Osteocyte (in vitro differentiated cells): Measurements from ENCODE around the gene FLOT2. TPM values are rescaled to one million over a fixed set of nuclear protein-coding genes. Genes with fewer than 3 reads are reported as not detected.
"Not testable (repeated sequence)": the region's sequence is repeated elsewhere in the genome, so short reads cannot be mapped to it uniquely, and the experiment has no call there.

Source experiments
- DNase-seq: peaks from one replicate; pipeline ENCODE4 v3.0.0; 2021; ENCODE audit warnings: mixed read lengths; ENCODE audit not compliant: unreplicated experiment; ENCODE audit errors: extremely low spot score
- H3K27ac Mint-ChIP-seq: one replicate; pipeline ENCODE4 v1.8.0; 2021; ENCODE audit warnings: mild to moderate bottlenecking, mixed read lengths; ENCODE audit not compliant: unreplicated experiment
- H3K27me3 Mint-ChIP-seq: one replicate; pipeline ENCODE4 v1.8.0; 2021; ENCODE audit warnings: mixed read lengths; ENCODE audit not compliant: unreplicated experiment
- H3K36me3 Mint-ChIP-seq: one replicate; pipeline ENCODE4 v1.8.0; 2021; ENCODE audit warnings: mixed read lengths; ENCODE audit not compliant: unreplicated experiment
- H3K4me1 Mint-ChIP-seq: one replicate; pipeline ENCODE4 v1.8.0; 2021; ENCODE audit warnings: mixed read lengths; ENCODE audit not compliant: unreplicated experiment
- H3K4me3 Mint-ChIP-seq: one replicate; pipeline ENCODE4 v1.8.0; 2021; ENCODE audit warnings: mild to moderate bottlenecking, moderate library complexity, mixed read lengths; ENCODE audit not compliant: unreplicated experiment
- H3K9me3 Mint-ChIP-seq: one replicate; pipeline ENCODE4 v1.8.0; 2021; ENCODE audit warnings: mixed read lengths; ENCODE audit not compliant: unreplicated experiment
- CTCF ChIP-seq: fragments of 200-600 bp; sonication (generic); IDR thresholded peaks from 2 replicates; pipeline ENCODE4 v1.5.0; 2021; ENCODE audit warnings: antibody characterized with exemption, mild to moderate bottlenecking, moderate library complexity
- total RNA-seq: library from RNA; stranded (reverse); gene quantifications from 2 replicates; pipeline ENCODE4 v1.2.1, GENCODE V29; 2021

Gene FLOT2
- total RNA-seq, 1 donor from 2014 or later, result 95.8 TPM

DNA sequence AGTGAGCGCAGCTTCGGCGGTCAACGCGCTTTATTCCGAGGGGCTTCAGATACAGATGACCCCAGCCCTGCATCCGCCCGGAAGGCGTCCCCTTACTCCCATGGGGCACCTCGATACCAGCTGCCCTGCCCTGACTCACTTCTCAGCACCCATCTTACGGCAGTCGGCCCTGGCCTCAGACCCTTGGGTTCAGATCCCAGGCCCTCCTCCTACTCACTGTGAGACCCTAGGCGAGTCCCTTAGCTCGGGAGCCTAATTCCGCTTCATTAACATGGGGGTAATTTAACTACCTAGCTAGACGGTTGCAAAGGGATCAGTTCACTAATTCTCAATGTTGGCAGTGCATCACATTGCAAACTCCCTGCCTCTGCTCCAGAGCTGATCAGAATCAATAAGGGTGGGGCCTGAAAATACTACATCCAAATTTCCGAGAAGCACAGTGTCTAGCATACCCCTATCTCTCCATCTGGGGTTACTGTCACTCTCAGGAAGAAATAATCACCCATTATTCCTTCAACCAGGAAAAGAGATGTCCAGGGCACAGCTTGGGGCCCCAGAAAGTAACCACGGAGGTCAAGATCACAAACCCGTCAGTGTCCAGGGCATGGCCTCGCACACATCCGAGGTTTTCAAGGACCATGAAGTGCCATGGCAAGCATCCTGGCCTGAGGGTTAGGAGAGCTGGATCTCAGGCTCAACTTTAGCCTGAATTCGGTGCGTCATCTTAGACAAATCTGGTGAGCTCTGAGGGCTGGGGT lies 415 bp upstream of the FLOT2 start:
- Mint-ChIP-seq H3K27ac (peak overlapping the region; percentile 83), H3K4me3 (peak overlapping the region; percentile 88), H3K9me3 (no peaks in the 10 kb centered on the region), H3K27me3 (no peaks in the 10 kb centered on the region), H3K4me1 (peaks cover 44% of the 10 kb centered on the region), H3K36me3 (peaks cover 2% of the 10 kb centered on the region)
- TF ChIP-seq CTCF, result no peak
- no peak for DNase-seq

GRCh38 chr17:28896491-28896883 lies 1.0 kb downstream of the FLOT2 start:
- Mint-ChIP-seq H3K27me3 (no peaks in the 10 kb centered on the region), H3K27ac (peak overlapping the region; percentile 80), H3K9me3 (no peaks in the 10 kb centered on the region), H3K4me1 (peaks cover 47% of the 10 kb centered on the region), H3K4me3 (peak overlapping the region; percentile 88), H3K36me3 (peaks cover 6% of the 10 kb centered on the region)
- no peak for DNase-seq
- no peak for TF ChIP-seq CTCF

DNA sequence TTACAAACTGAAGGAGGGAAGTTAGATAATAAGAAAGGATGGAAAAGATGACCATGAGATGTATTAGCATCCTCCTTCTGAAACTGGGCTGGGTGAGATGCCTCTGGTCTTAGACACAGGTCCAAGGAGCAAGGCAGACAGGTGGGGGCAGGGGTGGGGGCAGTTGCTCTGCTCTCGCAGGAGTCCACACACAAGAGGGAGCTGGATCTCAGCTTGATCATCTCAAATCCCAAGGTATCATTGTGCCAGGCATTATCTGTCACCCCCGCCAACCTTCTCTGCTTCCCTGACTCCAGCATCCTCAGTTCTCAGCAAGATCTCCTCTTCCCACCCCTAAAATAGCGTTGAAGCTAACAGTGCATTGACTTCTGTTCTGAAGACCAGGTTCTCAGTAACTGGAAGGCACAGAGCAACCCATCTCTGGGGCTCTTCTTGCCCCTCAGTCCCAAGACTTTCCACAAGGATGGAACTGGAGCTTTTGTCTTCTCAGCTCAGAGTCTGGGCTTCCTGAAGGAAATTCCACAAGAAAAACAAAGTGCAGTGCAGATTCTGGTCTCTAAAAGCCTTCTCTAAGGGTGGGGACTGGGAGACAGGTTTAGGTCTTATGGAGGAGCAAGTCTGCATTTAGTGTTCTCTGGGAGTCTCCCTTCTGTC lies 1.6 kb downstream of the FLOT2 start:
- TF ChIP-seq CTCF, result no peak
- DNase-seq, result no peak
- H3K4me1 Mint-ChIP-seq, result peaks cover 51% of the 10 kb centered on the region
- H3K36me3 Mint-ChIP-seq, result peaks cover 7% of the 10 kb centered on the region
- H3K27me3 Mint-ChIP-seq, result no peaks in the 10 kb centered on the region
- no peaks in the 10 kb centered on the region for H3K9me3 Mint-ChIP-seq
- peak overlapping the region; percentile 80 for H3K27ac Mint-ChIP-seq
- peak overlapping the region; percentile 88 for H3K4me3 Mint-ChIP-seq

DNA sequence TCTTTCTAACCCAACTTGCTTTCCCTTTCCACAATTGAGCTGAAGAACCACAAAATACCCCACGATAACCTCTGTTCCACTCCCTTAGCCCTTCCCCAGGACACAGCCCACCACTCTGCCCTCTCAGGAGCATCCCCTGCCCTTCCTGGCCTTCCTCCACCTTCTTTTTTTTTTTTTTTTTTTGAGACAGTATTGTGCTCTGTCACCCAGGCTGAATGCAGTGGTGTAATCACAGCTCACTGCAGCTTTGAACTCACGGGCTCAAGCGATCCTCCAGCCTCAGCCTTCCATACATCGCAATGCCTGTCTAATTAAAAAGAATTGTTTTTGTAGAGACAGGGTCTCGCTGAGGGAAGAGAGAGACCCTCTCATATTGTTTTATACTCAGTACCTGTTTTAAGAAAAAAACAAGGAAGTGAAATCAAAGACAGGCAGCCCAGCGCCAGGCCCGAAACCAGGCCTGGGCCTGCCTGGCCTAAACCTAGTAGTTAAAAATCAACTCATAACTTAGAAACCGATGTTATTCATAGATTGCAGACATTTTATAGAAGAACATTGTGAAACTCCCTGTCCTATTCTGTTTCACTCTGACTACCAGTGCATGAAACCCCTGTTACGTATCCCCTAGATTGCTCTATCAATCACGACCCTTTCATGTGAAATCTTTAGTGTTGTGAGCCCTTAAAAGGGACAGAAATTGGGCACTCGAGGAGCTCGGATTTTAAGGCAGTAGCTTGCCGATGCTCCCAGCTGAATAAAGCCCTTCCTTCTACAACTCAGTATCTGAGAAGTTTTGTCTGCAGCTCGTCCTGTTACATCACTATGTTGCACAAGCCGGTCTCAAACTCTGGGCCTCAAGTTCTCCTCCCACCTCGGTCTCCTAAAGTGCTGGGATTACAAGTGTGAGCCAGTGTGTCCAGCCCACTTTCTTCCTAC lies 4.0 kb downstream of the FLOT2 start:
- not testable (repeated sequence) for H3K9me3 Mint-ChIP-seq, H3K36me3 Mint-ChIP-seq, H3K27me3 Mint-ChIP-seq, DNase-seq
- H3K4me3 Mint-ChIP-seq, result peak overlapping the region; percentile 32
- H3K27ac Mint-ChIP-seq, result peak overlapping the region; percentile 77
- peaks cover 50% of the 10 kb centered on the region for H3K4me1 Mint-ChIP-seq

- Mint-ChIP-seq H3K4me3 (no peak overlapping the region), H3K27me3 (no peaks in the 10 kb centered on the region), H3K4me1 (peaks cover 44% of the 10 kb centered on the region), H3K9me3 (no peaks in the 10 kb centered on the region), H3K27ac (peak overlapping the region; percentile 29), H3K36me3 (peaks cover 7% of the 10 kb centered on the region)
- no peak for DNase-seq
- TF ChIP-seq CTCF, result no peak
Observed at GRCh38 chr17:28892024-28892423, 5.5 kb downstream of the FLOT2 start.
